DOHH2 (cell line): ENCODE measurements around the gene ADAP2.

Source experiments
- H3F3A ChIP-seq: fragments of 200-600 bp; sonication (generic), shearing (Covaris generic); 2 replicates; pipeline ENCODE4 v1.6.0; 2016; ENCODE audit warnings: antibody characterized with exemption, mild to moderate bottlenecking; ENCODE audit not compliant: control insufficient read depth, insufficient read depth
- H3K27ac ChIP-seq: fragments of 200-600 bp; sonication (generic); 2 replicates; pipeline ENCODE4 v1.5.1; 2014; ENCODE audit warnings: low read depth, mild to moderate bottlenecking, low read length, moderate library complexity
- H3K27me3 ChIP-seq: fragments of 200-600 bp; sonication (generic); 2 replicates; pipeline ENCODE4 v1.6.1; 2014; ENCODE audit warnings: mild to moderate bottlenecking, low read length, mixed read lengths; ENCODE audit not compliant: control insufficient read depth
- H3K36me3 ChIP-seq: fragments of 200-600 bp; sonication (generic); 2 replicates; pipeline ENCODE4 v1.6.1; 2014; ENCODE audit warnings: mild to moderate bottlenecking, low read length, moderate library complexity, mixed read lengths; ENCODE audit not compliant: control insufficient read depth
- H3K4me1 ChIP-seq: fragments of 200-600 bp; sonication (generic); 2 replicates; pipeline ENCODE4 v1.6.1; 2014; ENCODE audit warnings: mild to moderate bottlenecking, low read length, mixed read lengths; ENCODE audit not compliant: control insufficient read depth
- H3K4me2 ChIP-seq: fragments of 200-600 bp; sonication (generic); 2 replicates; pipeline ENCODE4 v1.6.0; 2014; ENCODE audit warnings: mild to moderate bottlenecking, low read length, moderate library complexity
- H3K4me3 ChIP-seq: fragments of 200-600 bp; sonication (generic); 2 replicates; pipeline ENCODE4 v1.5.1; 2014; ENCODE audit warnings: mild to moderate bottlenecking, low read length, mixed read lengths
- H3K79me2 ChIP-seq: fragments of 200-600 bp; sonication (generic); 2 replicates; pipeline ENCODE4 v1.6.1; 2014; ENCODE audit warnings: mild to moderate bottlenecking, low read length, mixed read lengths; ENCODE audit not compliant: control insufficient read depth
- H3K9me2 ChIP-seq: fragments of 200-600 bp; sonication (generic); replicated peaks from 2 replicates; pipeline ENCODE4 v1.6.1; 2014; ENCODE audit warnings: mild to moderate bottlenecking, low read length, mixed read lengths; ENCODE audit not compliant: control insufficient read depth
- H3K9me3 ChIP-seq: fragments of 200-600 bp; sonication (generic); 2 replicates; pipeline ENCODE4 v1.6.1; 2014; ENCODE audit warnings: antibody characterized with exemption, low read length, mixed read lengths; ENCODE audit not compliant: control insufficient read depth, insufficient read depth
- H4K20me1 ChIP-seq: fragments of 200-600 bp; sonication (generic); 2 replicates; pipeline ENCODE4 v1.6.0; 2014; ENCODE audit warnings: low read depth, mild to moderate bottlenecking, antibody characterized with exemption, low read length, moderate library complexity; ENCODE audit not compliant: control insufficient read depth, insufficient read depth
- EZH2phosphoT487 ChIP-seq: fragments of 200-600 bp; sonication (generic); IDR thresholded peaks from 2 replicates; pipeline ENCODE4 v1.6.1; 2017; ENCODE audit warnings: borderline replicate concordance, mild to moderate bottlenecking, antibody characterized with exemption, low read length, moderate library complexity, mixed read lengths
- TF ChIP-seq, protein P1 (sequence below): fragments of 200-600 bp; sonication (generic); IDR thresholded peaks from one replicate; pipeline ENCODE4 v1.5.1; 2014; ENCODE audit warnings: antibody characterized with exemption, mild to moderate bottlenecking, low read depth, low read length; ENCODE audit not compliant: poor library complexity, severe bottlenecking

The ADAP2 gene

GRCh38 chr17:30917050-30917449 is 4.7 kb upstream of the ADAP2 start:
- H3K79me2 ChIP-seq = no peaks in the 10 kb centered on the region
- H3K27me3 ChIP-seq = peaks cover 11% of the 10 kb centered on the region
- no peaks in the 10 kb centered on the region for H3K36me3 ChIP-seq
- no peaks in the 10 kb centered on the region for H4K20me1 ChIP-seq
- H3K4me2 ChIP-seq = no peak overlapping the region
- H3K9me3 ChIP-seq = no peaks in the 10 kb centered on the region
- H3K9me2 ChIP-seq = no peaks in the 10 kb centered on the region
- peaks cover 14% of the 10 kb centered on the region for H3K4me1 ChIP-seq
- H3F3A ChIP-seq = no peaks in the 10 kb centered on the region
- no peak overlapping the region for H3K4me3 ChIP-seq
- TF ChIP-seq EZH2phosphoT487 = no peak
- TF ChIP-seq, protein P1, sequence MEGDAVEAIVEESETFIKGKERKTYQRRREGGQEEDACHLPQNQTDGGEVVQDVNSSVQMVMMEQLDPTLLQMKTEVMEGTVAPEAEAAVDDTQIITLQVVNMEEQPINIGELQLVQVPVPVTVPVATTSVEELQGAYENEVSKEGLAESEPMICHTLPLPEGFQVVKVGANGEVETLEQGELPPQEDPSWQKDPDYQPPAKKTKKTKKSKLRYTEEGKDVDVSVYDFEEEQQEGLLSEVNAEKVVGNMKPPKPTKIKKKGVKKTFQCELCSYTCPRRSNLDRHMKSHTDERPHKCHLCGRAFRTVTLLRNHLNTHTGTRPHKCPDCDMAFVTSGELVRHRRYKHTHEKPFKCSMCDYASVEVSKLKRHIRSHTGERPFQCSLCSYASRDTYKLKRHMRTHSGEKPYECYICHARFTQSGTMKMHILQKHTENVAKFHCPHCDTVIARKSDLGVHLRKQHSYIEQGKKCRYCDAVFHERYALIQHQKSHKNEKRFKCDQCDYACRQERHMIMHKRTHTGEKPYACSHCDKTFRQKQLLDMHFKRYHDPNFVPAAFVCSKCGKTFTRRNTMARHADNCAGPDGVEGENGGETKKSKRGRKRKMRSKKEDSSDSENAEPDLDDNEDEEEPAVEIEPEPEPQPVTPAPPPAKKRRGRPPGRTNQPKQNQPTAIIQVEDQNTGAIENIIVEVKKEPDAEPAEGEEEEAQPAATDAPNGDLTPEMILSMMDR = no peak
- no peak overlapping the region for H3K27ac ChIP-seq

GRCh38 chr17:30920282-30920681 is 1.5 kb upstream of the ADAP2 start:
- H3K27me3 ChIP-seq = peaks cover 27% of the 10 kb centered on the region
- H3K4me2 ChIP-seq = no peak overlapping the region
- no peaks in the 10 kb centered on the region for H3K9me2 ChIP-seq
- peaks cover 23% of the 10 kb centered on the region for H3K4me1 ChIP-seq
- H4K20me1 ChIP-seq = no peaks in the 10 kb centered on the region
- TF ChIP-seq, protein P1 = no peak
- no peak for TF ChIP-seq EZH2phosphoT487
- H3K27ac ChIP-seq = no peak overlapping the region
- H3K9me3 ChIP-seq = no peaks in the 10 kb centered on the region
- no peaks in the 10 kb centered on the region for H3F3A ChIP-seq
- no peaks in the 10 kb centered on the region for H3K36me3 ChIP-seq
- no peaks in the 10 kb centered on the region for H3K79me2 ChIP-seq
- H3K4me3 ChIP-seq = no peak overlapping the region

- Histone ChIP-seq H3K79me2 (no peaks in the 10 kb centered on the region), H3K9me3 (no peaks in the 10 kb centered on the region), H3F3A (no peaks in the 10 kb centered on the region), H4K20me1 (no peaks in the 10 kb centered on the region), H3K9me2 (no peaks in the 10 kb centered on the region), H3K4me2 (peak overlapping the region; percentile 95), H3K27me3 (peaks cover 27% of the 10 kb centered on the region), H3K27ac (no peak overlapping the region), H3K36me3 (no peaks in the 10 kb centered on the region), H3K4me3 (peak overlapping the region; percentile 75), H3K4me1 (peaks cover 23% of the 10 kb centered on the region)
- TF ChIP-seq, protein P1 = no peak
- no peak for TF ChIP-seq EZH2phosphoT487
Observed at GRCh38 chr17:30920683-30921543, 832 bp upstream of the ADAP2 start.
